Uterus (tissue), 2 donors: ENCODE measurements around the gene KIAA1143.

Source experiments
- CTCF ChIP-seq, 4 experiments: fragments of 200-600 bp in 2 of 4; fragments of 450-650 bp in 2 of 4; sonication (generic) in 2 of 4; IDR thresholded peaks; one replicate each; pipeline ENCODE4 v1.5.1; 2016 to 2019; ENCODE audit warnings: antibody characterized with exemption in 4 of 4, mild to moderate bottlenecking in 2 of 4, moderate library complexity in 1 of 4
- POLR2A ChIP-seq, 2 donors: fragments of 450-650 bp; IDR thresholded peaks; one replicate each; pipeline ENCODE4 v1.6.1; 2016; ENCODE audit warnings: antibody characterized with exemption in 2 of 2, mild to moderate bottlenecking in 1 of 2, moderate library complexity in 1 of 2

- no peak for TF ChIP-seq CTCF (IDR thresholded peaks at IDR 0.05)
- no peak for TF ChIP-seq POLR2A (IDR thresholded peaks at IDR 0.05)
These were observed 10.7 kb upstream of the KIAA1143 start for GRCh38 chr3:44772099-44772442.
